HEK293 (cell line): Measurements from ENCODE around the gene ACSL4.

ENCODE experiments used
- CTCF ChIA-PET: fragments of 350-600 bp; formaldehyde crosslinking; extraction: SDS; loops from one replicate; lab custom pipeline; 2021; ENCODE audit warnings: antibody characterized with exemption; lab: Yijun Ruan, JAX
- POLR2A ChIA-PET: fragments of 300-600 bp; formaldehyde crosslinking; extraction: SDS; loops from one replicate; lab custom pipeline; 2020; ENCODE audit warnings: antibody characterized with exemption, inconsistent platforms; lab: Yijun Ruan, JAX
- H3K27ac ChIP-seq: fragments of 200-500 bp; sonication (Bioruptor generic); 2 replicates; pipeline ENCODE4 v1.5.1; 2014; ENCODE audit warnings: low read depth, low read length, control low read depth, inconsistent platforms; ENCODE audit errors: extremely low read depth
- H3K36me3 ChIP-seq, 2 experiments: fragments of 200-500 bp in 1 of 2; sonication (Bioruptor generic) in 1 of 2; 1 replicate in 1 of 2; 2 replicates in 1 of 2; pipeline ENCODE4 v1.5.1; 2014 to 2017; ENCODE audit warnings: inconsistent platforms in 2 of 2, low read length in 2 of 2; ENCODE audit not compliant: control insufficient read depth in 2 of 2, insufficient read depth in 1 of 2
- H3K4me1 ChIP-seq: fragments of 200-500 bp; sonication (Bioruptor generic); 2 replicates; pipeline ENCODE4 v1.5.1; 2014; ENCODE audit warnings: mild to moderate bottlenecking, low read length, inconsistent platforms; ENCODE audit not compliant: control insufficient read depth, insufficient read depth
- H3K4me3 ChIP-seq: 2 replicates; pipeline ENCODE4 v1.5.1; 2011; ENCODE audit warnings: low read depth, mild to moderate bottlenecking, control low read depth, low read length, moderate library complexity
- H3K9me3 ChIP-seq: fragments of 200-500 bp; sonication (Bioruptor generic); 2 replicates; pipeline ENCODE4 v1.5.1; 2014; ENCODE audit warnings: low read depth, low read length, inconsistent platforms; ENCODE audit not compliant: control insufficient read depth, insufficient read depth
- EGR2 ChIP-seq: fragments of 450-650 bp; formaldehyde crosslinking; IDR thresholded peaks from 2 replicates; pipeline ENCODE4 v1.5.1; 2016; ENCODE audit warnings: low read depth, missing biosample characterization, missing genetic modification characterization
- HIC1 ChIP-seq: fragments of 450-650 bp; formaldehyde crosslinking; IDR thresholded peaks from 2 replicates; pipeline ENCODE4 v1.5.1; 2016; ENCODE audit warnings: missing biosample characterization, missing genetic modification characterization
- KLF9 ChIP-seq: fragments of 450-650 bp; formaldehyde crosslinking; IDR thresholded peaks from 2 replicates; pipeline ENCODE4 v1.5.1; 2016; ENCODE audit warnings: missing biosample characterization, missing genetic modification characterization, low read depth
- PRDM1 ChIP-seq: fragments of 450-650 bp; formaldehyde crosslinking; IDR thresholded peaks from 2 replicates; pipeline ENCODE4; 2016; ENCODE audit warnings: missing biosample characterization, missing genetic modification characterization
- SP3 ChIP-seq: fragments of 450-650 bp; formaldehyde crosslinking; IDR thresholded peaks from 2 replicates; pipeline ENCODE4 v1.5.1; 2016; ENCODE audit warnings: missing biosample characterization, missing genetic modification characterization
- ZBTB48 ChIP-seq: fragments of 450-650 bp; formaldehyde crosslinking; IDR thresholded peaks from 2 replicates; pipeline ENCODE4 v1.5.1; 2016; ENCODE audit warnings: missing biosample characterization, missing genetic modification characterization
- ZNF10 ChIP-seq: fragments of 450-650 bp; formaldehyde crosslinking; IDR thresholded peaks from 2 replicates; pipeline ENCODE4 v1.5.1; 2017; ENCODE audit warnings: missing biosample characterization, missing genetic modification characterization
- ZNF169 ChIP-seq: fragments of 450-650 bp; formaldehyde crosslinking; IDR thresholded peaks from 2 replicates; pipeline ENCODE4 v1.5.1; 2016; ENCODE audit warnings: missing biosample characterization, missing genetic modification characterization
- ZNF174 ChIP-seq: fragments of 450-650 bp; formaldehyde crosslinking; IDR thresholded peaks from 2 replicates; pipeline ENCODE4 v1.5.0; 2017; ENCODE audit warnings: missing biosample characterization, mild to moderate bottlenecking, missing genetic modification characterization
- ZNF184 ChIP-seq: fragments of 450-650 bp; IDR thresholded peaks from 2 replicates; pipeline ENCODE4 v1.5.1; 2018; ENCODE audit warnings: missing biosample characterization, mild to moderate bottlenecking, missing genetic modification characterization
- ZNF266 ChIP-seq: fragments of 450-650 bp; formaldehyde crosslinking; IDR thresholded peaks from 2 replicates; pipeline ENCODE4 v1.5.1; 2016; ENCODE audit warnings: missing biosample characterization, missing genetic modification characterization, low read depth
- ZNF394 ChIP-seq: fragments of 450-650 bp; formaldehyde crosslinking; IDR thresholded peaks from 2 replicates; pipeline ENCODE4 v1.5.1; 2016; ENCODE audit warnings: missing biosample characterization, missing genetic modification characterization, mild to moderate bottlenecking, moderate library complexity, borderline replicate concordance
- ZNF558 ChIP-seq: fragments of 450-650 bp; formaldehyde crosslinking; IDR thresholded peaks from 2 replicates; pipeline ENCODE4 v1.5.1; 2016; ENCODE audit warnings: missing biosample characterization, missing genetic modification characterization
- ZNF560 ChIP-seq: fragments of 450-650 bp; formaldehyde crosslinking; IDR thresholded peaks from 2 replicates; pipeline ENCODE4 v1.5.1; 2017; ENCODE audit warnings: missing biosample characterization, missing genetic modification characterization, borderline replicate concordance
- ZNF629 ChIP-seq: fragments of 450-650 bp; formaldehyde crosslinking; IDR thresholded peaks from 2 replicates; pipeline ENCODE4 v1.5.1; 2017; ENCODE audit warnings: missing biosample characterization, missing genetic modification characterization
- ZNF660 ChIP-seq: fragments of 450-650 bp; IDR thresholded peaks from 2 replicates; pipeline ENCODE4 v1.5.1; 2018; ENCODE audit warnings: missing biosample characterization, mild to moderate bottlenecking, missing genetic modification characterization
- ZNF837 ChIP-seq: fragments of 450-650 bp; formaldehyde crosslinking; IDR thresholded peaks from 2 replicates; pipeline ENCODE4 v1.5.1; 2016; ENCODE audit warnings: missing biosample characterization, missing genetic modification characterization
- ZSCAN16 ChIP-seq: fragments of 450-650 bp; formaldehyde crosslinking; IDR thresholded peaks from 2 replicates; pipeline ENCODE4 v1.5.1; 2016; ENCODE audit warnings: missing biosample characterization, missing genetic modification characterization
- ZSCAN4 ChIP-seq: fragments of 450-650 bp; formaldehyde crosslinking; IDR thresholded peaks from 2 replicates; pipeline ENCODE4 v1.5.1; 2017; ENCODE audit warnings: missing biosample characterization, missing genetic modification characterization
- ZXDB ChIP-seq: fragments of 450-650 bp; formaldehyde crosslinking; IDR thresholded peaks from 2 replicates; pipeline ENCODE4 v1.5.1; 2016; ENCODE audit warnings: missing biosample characterization, missing genetic modification characterization
- TF ChIP-seq, protein P1 (sequence below): fragments of 450-650 bp; formaldehyde crosslinking; IDR thresholded peaks from 2 replicates; pipeline ENCODE4 v1.5.1; 2016; ENCODE audit warnings: missing biosample characterization, missing genetic modification characterization
- TF ChIP-seq, protein P2 (sequence below): fragments of 450-650 bp; formaldehyde crosslinking; IDR thresholded peaks from 2 replicates; pipeline ENCODE4 v1.5.1; 2016; ENCODE audit warnings: missing biosample characterization, missing genetic modification characterization
- TF ChIP-seq, protein P3 (sequence below): fragments of 450-650 bp; IDR thresholded peaks from 2 replicates; pipeline ENCODE4 v1.5.1; 2018; ENCODE audit warnings: missing biosample characterization, mild to moderate bottlenecking, missing genetic modification characterization
- TF ChIP-seq, protein P4 (sequence below): fragments of 450-650 bp; formaldehyde crosslinking; IDR thresholded peaks from 2 replicates; pipeline ENCODE4 v1.5.1; 2016; ENCODE audit warnings: missing biosample characterization, missing genetic modification characterization

ACSL4 gene

DNA sequence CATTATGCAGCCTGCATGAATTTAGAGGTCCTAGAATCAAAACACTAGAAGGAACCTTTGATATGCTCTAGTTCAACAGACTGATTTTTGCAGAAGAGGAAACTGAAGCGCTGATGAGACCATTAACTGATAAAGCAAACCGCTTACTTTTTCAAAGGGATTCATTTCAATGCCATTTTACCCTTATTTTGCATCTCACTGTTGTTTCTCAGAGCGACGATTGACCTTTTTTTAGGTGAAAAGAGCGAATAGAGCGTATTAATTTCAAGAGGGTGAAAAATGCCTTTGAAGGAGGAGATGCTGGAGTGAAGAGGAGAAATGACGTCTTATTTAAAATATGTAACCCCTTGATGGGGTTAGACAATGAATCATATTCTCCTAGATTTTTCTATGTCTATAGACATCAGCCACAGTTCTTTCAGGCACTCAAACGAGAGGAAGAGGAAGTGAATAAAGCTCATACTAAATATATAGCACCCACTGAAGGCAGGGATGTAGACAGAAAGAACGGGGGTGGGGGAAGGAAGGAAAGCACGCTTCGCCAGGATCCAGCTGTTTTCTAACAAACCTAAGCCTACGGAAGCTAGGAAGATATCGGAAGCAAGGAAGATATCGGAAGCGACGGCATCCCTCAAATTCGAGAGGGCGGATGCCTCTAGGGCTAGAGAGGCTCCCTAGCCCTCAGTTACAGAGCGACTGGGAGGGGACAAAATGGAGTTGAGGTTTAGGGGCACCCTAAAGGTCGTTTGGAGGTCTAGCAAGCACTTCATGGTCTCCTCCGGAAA lies 848 bp downstream of the ACSL4 start (continued):
- TF ChIP-seq ZNF660 (tag by site-specific recombination) (no peak), ZNF629 (tag by site-specific recombination) (peak; percentile 41; the same call in 1 of the 2 replicates), HIC1 (tag by site-specific recombination) (no peak), EGR2 (tag by site-specific recombination) (0 out of 2 replicates have a peak, but pooled peaks have one; percentile 10), ZNF169 (tag by site-specific recombination) (no peak), ZBTB48 (tag by site-specific recombination) (peak; percentile 68), SP3 (no peak), ZNF394 (tag by site-specific recombination) (no peak)

DNA sequence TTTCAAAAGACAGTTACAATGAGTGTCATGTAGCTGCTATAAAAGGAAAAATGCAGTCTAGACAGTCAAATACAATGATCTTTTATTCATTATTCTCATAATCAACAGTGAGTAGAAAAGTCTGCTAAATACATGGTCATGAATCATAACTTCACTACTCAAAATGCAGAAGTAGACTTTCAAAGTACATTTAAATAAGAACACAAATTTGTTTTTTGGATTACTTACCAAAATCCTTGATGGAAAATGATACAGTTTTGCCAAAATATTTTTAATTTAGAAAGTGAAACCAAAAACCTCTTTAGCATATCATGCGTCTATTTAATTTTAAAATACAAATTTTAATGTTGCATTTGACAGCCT lies 4.9 kb downstream of the ACSL4 start:
- TF ChIP-seq ZNF10: no peak
- no peak for TF ChIP-seq ZSCAN16 (tag by site-specific recombination)
- TF ChIP-seq KLF9 (tag by site-specific recombination): no peak
- no peak for TF ChIP-seq ZNF560 (tag by site-specific recombination)
- TF ChIP-seq ZNF558 (tag by site-specific recombination): no peak
- TF ChIP-seq ZNF266 (tag by site-specific recombination): no peak
- no peak for TF ChIP-seq ZNF174 (tag by site-specific recombination)
- TF ChIP-seq ZNF184 (tag by site-specific recombination): no peak
- TF ChIP-seq, protein P1, sequence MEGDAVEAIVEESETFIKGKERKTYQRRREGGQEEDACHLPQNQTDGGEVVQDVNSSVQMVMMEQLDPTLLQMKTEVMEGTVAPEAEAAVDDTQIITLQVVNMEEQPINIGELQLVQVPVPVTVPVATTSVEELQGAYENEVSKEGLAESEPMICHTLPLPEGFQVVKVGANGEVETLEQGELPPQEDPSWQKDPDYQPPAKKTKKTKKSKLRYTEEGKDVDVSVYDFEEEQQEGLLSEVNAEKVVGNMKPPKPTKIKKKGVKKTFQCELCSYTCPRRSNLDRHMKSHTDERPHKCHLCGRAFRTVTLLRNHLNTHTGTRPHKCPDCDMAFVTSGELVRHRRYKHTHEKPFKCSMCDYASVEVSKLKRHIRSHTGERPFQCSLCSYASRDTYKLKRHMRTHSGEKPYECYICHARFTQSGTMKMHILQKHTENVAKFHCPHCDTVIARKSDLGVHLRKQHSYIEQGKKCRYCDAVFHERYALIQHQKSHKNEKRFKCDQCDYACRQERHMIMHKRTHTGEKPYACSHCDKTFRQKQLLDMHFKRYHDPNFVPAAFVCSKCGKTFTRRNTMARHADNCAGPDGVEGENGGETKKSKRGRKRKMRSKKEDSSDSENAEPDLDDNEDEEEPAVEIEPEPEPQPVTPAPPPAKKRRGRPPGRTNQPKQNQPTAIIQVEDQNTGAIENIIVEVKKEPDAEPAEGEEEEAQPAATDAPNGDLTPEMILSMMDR (tag by site-specific recombination): no peak
- TF ChIP-seq, protein P2, sequence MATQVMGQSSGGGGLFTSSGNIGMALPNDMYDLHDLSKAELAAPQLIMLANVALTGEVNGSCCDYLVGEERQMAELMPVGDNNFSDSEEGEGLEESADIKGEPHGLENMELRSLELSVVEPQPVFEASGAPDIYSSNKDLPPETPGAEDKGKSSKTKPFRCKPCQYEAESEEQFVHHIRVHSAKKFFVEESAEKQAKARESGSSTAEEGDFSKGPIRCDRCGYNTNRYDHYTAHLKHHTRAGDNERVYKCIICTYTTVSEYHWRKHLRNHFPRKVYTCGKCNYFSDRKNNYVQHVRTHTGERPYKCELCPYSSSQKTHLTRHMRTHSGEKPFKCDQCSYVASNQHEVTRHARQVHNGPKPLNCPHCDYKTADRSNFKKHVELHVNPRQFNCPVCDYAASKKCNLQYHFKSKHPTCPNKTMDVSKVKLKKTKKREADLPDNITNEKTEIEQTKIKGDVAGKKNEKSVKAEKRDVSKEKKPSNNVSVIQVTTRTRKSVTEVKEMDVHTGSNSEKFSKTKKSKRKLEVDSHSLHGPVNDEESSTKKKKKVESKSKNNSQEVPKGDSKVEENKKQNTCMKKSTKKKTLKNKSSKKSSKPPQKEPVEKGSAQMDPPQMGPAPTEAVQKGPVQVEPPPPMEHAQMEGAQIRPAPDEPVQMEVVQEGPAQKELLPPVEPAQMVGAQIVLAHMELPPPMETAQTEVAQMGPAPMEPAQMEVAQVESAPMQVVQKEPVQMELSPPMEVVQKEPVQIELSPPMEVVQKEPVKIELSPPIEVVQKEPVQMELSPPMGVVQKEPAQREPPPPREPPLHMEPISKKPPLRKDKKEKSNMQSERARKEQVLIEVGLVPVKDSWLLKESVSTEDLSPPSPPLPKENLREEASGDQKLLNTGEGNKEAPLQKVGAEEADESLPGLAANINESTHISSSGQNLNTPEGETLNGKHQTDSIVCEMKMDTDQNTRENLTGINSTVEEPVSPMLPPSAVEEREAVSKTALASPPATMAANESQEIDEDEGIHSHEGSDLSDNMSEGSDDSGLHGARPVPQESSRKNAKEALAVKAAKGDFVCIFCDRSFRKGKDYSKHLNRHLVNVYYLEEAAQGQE (tag by site-specific recombination): no peak
- TF ChIP-seq, protein P3, sequence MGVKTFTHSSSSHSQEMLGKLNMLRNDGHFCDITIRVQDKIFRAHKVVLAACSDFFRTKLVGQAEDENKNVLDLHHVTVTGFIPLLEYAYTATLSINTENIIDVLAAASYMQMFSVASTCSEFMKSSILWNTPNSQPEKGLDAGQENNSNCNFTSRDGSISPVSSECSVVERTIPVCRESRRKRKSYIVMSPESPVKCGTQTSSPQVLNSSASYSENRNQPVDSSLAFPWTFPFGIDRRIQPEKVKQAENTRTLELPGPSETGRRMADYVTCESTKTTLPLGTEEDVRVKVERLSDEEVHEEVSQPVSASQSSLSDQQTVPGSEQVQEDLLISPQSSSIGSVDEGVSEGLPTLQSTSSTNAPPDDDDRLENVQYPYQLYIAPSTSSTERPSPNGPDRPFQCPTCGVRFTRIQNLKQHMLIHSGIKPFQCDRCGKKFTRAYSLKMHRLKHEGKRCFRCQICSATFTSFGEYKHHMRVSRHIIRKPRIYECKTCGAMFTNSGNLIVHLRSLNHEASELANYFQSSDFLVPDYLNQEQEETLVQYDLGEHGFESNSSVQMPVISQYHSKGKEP (tag by site-specific recombination): no peak
- no peak for TF ChIP-seq ZSCAN4 (tag by site-specific recombination)
- no peak for TF ChIP-seq PRDM1 (tag by site-specific recombination)
- TF ChIP-seq, protein P4, sequence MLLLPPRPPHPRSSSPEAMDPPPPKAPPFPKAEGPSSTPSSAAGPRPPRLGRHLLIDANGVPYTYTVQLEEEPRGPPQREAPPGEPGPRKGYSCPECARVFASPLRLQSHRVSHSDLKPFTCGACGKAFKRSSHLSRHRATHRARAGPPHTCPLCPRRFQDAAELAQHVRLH (tag by site-specific recombination): no peak
- no peak for TF ChIP-seq ZXDB (tag by site-specific recombination)
- TF ChIP-seq ZNF837 (tag by site-specific recombination): no peak
- peaks cover 5% of the 10 kb centered on the region; the same call in 1 of the 2 replicates for H3K4me1 ChIP-seq
- no peaks in the 10 kb centered on the region for H3K36me3 ChIP-seq
- H3K27ac ChIP-seq: no peak overlapping the region
- ChIA-PET CTCF (interaction anchor here (0.6 kb wide), 1 partner anchor 91 kb away, joined by 3 read pairs; no protein-coding TSS in a partner anchor), POLR2A (no interaction called here)
- H3K9me3 ChIP-seq: no peaks in the 10 kb centered on the region
- H3K4me3 ChIP-seq: no peak overlapping the region
